ENCODE data around the gene LEPROT.
"Not testable (repeated sequence)": the region's sequence is repeated elsewhere in the genome, so short reads cannot be mapped to it uniquely, and the experiment has no call there.

Gene LEPROT

DNA sequence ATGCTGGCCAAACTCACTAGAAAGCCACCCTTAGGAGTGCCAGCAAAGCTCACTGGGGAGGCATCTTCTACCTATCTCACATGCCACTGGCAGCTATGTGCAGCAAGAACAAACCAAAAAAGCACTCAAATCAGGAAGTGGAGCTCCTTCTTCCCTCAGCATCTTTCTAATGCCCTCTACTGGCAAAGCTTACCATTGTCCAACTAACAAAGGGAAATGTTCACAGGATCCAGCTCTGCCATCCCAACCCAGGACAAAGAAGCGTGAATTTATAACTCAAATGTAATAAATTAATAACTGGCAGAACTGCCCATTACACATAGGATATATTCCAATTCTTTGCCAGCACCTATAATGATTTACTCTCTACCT lies 38.9 kb downstream of the LEPROT start:
- TF ChIP-seq, protein P1, sequence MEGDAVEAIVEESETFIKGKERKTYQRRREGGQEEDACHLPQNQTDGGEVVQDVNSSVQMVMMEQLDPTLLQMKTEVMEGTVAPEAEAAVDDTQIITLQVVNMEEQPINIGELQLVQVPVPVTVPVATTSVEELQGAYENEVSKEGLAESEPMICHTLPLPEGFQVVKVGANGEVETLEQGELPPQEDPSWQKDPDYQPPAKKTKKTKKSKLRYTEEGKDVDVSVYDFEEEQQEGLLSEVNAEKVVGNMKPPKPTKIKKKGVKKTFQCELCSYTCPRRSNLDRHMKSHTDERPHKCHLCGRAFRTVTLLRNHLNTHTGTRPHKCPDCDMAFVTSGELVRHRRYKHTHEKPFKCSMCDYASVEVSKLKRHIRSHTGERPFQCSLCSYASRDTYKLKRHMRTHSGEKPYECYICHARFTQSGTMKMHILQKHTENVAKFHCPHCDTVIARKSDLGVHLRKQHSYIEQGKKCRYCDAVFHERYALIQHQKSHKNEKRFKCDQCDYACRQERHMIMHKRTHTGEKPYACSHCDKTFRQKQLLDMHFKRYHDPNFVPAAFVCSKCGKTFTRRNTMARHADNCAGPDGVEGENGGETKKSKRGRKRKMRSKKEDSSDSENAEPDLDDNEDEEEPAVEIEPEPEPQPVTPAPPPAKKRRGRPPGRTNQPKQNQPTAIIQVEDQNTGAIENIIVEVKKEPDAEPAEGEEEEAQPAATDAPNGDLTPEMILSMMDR (IDR thresholded peaks at IDR 0.05; ENCODE audit: insufficient read depth, low read depth, low read length, missing control alignments) = peak; percentile 78
- peak; percentile 54 for DNase-seq (ENCODE audit: low read depth)
- H3K4me3 ChIP-seq (ENCODE audit: low read length) = no peak overlapping the region

DNA sequence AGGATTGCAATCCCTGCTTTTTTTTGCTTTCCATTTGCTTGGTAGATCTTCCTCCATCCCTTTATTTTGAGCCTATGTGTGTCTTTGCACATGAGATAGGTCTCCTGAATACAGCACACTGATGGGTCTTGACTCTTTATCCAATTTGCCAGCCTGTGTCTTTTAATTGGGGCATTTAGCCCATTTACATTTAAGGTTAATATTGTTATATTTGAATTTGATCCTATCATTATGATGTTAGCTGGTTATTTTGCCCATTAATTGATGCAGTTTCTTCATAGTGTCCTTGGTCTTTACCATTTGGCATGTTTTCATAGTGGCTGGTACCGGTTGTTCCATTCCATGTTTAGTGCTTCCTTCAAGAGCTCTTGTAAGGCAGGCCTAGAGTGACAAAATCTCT lies 45.4 kb downstream of the LEPROT start:
- DNase-seq (ENCODE audit: low read depth); H3K4me3 ChIP-seq (ENCODE audit: low read length): not testable (repeated sequence)

DNA sequence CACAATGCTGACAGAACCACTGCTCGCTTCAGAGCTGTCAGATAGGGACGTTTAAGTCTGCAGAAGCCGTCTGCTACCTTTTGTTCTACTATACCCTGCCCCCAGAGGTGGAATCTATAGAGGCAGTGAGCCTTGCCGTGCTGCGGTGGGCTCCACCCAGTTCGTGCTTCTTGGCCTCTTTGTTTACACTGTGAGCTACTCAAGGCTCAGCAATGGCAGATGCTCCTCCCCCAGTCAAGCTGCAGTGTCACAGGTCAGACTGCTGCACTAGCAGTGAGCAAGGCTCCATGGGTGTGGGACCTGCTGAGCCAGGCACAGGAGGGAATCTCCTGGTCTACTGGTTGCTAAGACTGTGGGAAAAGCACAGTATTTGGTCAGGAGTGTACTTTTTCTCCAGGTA lies 47.1 kb downstream of the LEPROT start:
- DNase-seq (ENCODE audit: low read depth) = peak; percentile 79
- no peak overlapping the region for H3K4me3 ChIP-seq (ENCODE audit: low read length)
- TF ChIP-seq, protein P1 (IDR thresholded peaks at IDR 0.05; ENCODE audit: insufficient read depth, low read depth, low read length, missing control alignments) = no peak

DNA sequence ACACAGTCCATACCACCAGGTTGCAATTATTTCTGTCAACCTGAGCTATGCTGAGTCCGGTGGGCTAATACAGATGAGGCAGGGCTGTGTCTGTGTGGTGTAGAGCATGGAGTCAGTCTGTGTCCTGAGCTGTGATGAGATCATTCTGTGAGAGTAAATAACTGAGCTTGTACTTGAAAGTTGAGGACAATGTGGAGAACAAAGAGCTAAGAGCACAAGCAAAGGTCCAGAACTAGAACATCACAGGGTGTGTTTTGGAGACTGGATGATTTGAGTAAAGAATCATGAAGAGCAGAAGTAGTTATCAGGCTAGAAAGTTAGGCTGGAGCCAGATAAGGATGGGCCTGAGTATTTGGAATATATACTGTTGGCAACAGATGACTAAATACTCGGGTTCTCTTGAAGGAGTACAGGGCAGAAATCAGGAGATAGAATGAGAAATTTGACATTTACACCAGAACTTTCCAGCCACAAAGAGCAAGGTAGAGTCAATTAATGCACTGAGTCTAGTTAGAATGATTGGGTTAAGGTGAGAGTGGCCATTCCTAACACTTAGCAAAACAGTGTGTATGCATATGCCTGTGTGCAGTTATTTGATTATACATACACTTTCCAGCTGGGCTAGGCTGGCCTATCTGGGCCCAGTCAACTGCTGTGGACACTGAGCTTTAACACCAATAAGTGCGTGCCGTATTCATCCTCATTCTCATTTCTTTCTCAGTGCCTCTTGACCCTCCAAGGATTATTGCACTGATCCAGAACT lies 48.8 kb downstream of the LEPROT start:
- TF ChIP-seq, protein P1 (IDR thresholded peaks at IDR 0.05; ENCODE audit: insufficient read depth, low read depth, low read length, missing control alignments) = no peak
- DNase-seq (ENCODE audit: low read depth) = no peak
- H3K4me3 ChIP-seq (ENCODE audit: low read length) = no peak overlapping the region

DNA sequence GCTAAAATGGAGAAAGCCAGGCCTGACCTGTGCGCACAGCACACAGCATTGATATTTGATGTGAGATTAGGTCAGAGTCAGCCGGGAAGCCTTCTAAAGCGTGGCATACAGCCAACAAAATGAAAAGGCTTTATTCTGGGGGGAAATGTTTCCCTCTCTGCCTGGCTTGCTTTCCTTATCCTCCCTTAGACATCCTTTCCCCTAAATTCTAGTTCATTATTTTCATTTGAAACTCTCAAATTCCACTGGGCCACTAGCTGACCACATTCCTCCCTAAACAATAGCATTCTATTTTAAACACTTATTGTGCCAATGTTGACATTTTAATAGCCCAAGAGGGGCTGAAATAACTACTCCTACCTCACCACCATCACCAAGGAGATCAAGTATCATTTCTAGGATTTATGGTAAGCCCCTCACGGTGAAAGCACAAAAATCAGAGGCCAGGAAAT lies 49.4 kb downstream of the LEPROT start:
- DNase-seq (ENCODE audit: low read depth) = no peak
- no peak overlapping the region for H3K4me3 ChIP-seq (ENCODE audit: low read length)
- TF ChIP-seq, protein P1 (IDR thresholded peaks at IDR 0.05; ENCODE audit: insufficient read depth, low read depth, low read length, missing control alignments) = no peak

DNA sequence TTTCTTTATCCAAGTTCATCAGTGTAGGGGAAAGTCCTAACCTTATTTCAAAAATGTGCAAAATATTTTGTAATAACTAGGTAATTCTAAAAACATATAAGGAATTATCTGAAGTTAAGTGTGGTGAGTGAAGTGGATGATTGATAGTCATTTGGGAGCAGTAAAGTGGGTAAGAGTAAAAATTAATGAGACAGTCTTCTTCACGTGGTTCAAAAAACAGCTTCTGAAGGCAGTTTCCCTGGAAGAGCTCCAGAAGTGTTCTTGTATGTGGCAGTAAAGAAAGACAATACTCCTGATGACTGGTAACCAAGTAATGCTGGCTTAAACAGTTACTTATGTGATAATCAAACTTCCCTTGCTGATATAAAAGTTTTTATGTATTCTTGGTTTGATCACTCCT lies 50.3 kb downstream of the LEPROT start:
- TF ChIP-seq, protein P1 (IDR thresholded peaks at IDR 0.05; ENCODE audit: insufficient read depth, low read depth, low read length, missing control alignments) = no peak
- DNase-seq (ENCODE audit: low read depth) = no peak
- H3K4me3 ChIP-seq (ENCODE audit: low read length) = no peak overlapping the region

DNA sequence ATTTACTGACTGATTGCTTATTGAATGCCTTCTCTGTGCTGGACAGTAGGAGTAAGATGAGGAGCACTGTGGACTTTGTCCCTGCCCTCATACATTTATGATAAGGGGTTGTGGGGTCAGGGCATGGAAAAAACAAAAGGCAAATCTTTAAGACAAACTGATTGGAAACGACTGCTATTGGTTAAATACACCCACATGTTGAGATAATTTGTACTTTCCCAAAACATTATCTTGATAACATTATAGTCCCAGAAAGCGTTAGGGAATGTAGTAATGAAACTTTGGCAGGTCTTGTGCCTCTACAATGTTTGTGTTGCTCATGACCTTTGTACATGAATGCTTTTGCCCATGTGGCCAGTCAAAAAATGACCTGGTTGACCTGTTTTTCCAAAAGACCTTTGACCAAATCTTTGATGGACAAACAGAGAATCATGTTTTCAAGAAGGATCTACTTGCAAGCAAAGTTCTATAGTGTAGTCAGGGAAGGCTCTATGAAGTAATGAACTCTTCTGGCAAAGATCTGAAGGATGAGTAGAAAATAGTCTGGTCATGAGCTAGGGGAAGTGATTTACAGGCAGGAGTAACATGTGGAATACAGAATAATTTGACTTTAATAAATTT lies 50.9 kb downstream of the LEPROT start:
- no peak for DNase-seq (ENCODE audit: low read depth)
- TF ChIP-seq, protein P1 (IDR thresholded peaks at IDR 0.05; ENCODE audit: insufficient read depth, low read depth, low read length, missing control alignments) = no peak
- no peak overlapping the region for H3K4me3 ChIP-seq (ENCODE audit: low read length)

All from epithelial cell of esophagus (primary cell).